SHP77 (cell line): ENCODE data around the gene MARCHF3.
"Not testable (repeated sequence)": the region's sequence is repeated elsewhere in the genome, so short reads cannot be mapped to it uniquely, and the experiment has no call there.

Experiments
- DNase-seq, 2 experiments: peaks; one replicate each; lab custom pipeline; 2025; lab: John Stamatoyannopoulos, UW

Gene MARCHF3

GRCh38 chr5:126847826-126848251 is 182.5 kb downstream of the MARCHF3 start:
- DNase-seq = no peak

GRCh38 chr5:126847456-126847820 is 182.9 kb downstream of the MARCHF3 start:
- DNase-seq = no peak

- DNase-seq = no peak
Observed at GRCh38 chr5:126846744-126847455, 183.5 kb downstream of the MARCHF3 start.

GRCh38 chr5:126846344-126846743 is 184.0 kb downstream of the MARCHF3 start:
- no peak for DNase-seq

GRCh38 chr5:126845470-126846070 is 184.8 kb downstream of the MARCHF3 start:
- not testable (repeated sequence) for DNase-seq

- not testable (repeated sequence) for DNase-seq
Observed at GRCh38 chr5:126843375-126843774, 187.0 kb downstream of the MARCHF3 start.

- DNase-seq = not testable (repeated sequence)
Observed at GRCh38 chr5:126839407-126839806, 191.0 kb downstream of the MARCHF3 start.

GRCh38 chr5:126837906-126838539 is 192.3 kb downstream of the MARCHF3 start:
- no peak for DNase-seq

- no peak for DNase-seq
Observed at GRCh38 chr5:126837242-126837641, 193.1 kb downstream of the MARCHF3 start.

- no peak for DNase-seq
Observed at GRCh38 chr5:126836778-126837177, 193.6 kb downstream of the MARCHF3 start.

- DNase-seq = no peak
Observed at GRCh38 chr5:126831156-126831555, 199.2 kb downstream of the MARCHF3 start.

GRCh38 chr5:126830061-126830460 is 200.3 kb downstream of the MARCHF3 start:
- DNase-seq = no peak

- no peak for DNase-seq
Observed at GRCh38 chr5:126829098-126829497, 201.3 kb downstream of the MARCHF3 start.

GRCh38 chr5:126826619-126827215 is 203.6 kb downstream of the MARCHF3 start:
- DNase-seq = no peak

- DNase-seq = no peak
Observed at GRCh38 chr5:126819253-126819652, 211.1 kb downstream of the MARCHF3 start.

- no peak for DNase-seq
Observed at GRCh38 chr5:126818736-126819135, 211.6 kb downstream of the MARCHF3 start.
